HL-60 (cell line): Measurements from ENCODE around the gene ANKRD28.

Experiments
- DNase-seq, 2 experiments: peaks; one replicate each; pipeline ENCODE4 v3.0.0-alpha.2; 2010 to 2020; ENCODE audit warnings: low read depth in 1 of 2, low spot score in 1 of 2
- H3K27ac ChIP-seq: fragments of 250-450 bp; sonication (Bioruptor Pico); replicated peaks from 2 replicates; pipeline ENCODE4 v1.5.1; 2020; ENCODE audit warnings: mild to moderate bottlenecking, moderate library complexity
- H3K27me3 ChIP-seq: fragments of 250-450 bp; sonication (Bioruptor Pico); 2 replicates; pipeline ENCODE4 v1.5.1; 2021; ENCODE audit warnings: mild to moderate bottlenecking, moderate library complexity; ENCODE audit not compliant: insufficient read depth, poor library complexity, severe bottlenecking
- H3K4me3 ChIP-seq: replicated peaks from 2 replicates; pipeline ENCODE4 v1.5.1; 2011; ENCODE audit warnings: mild to moderate bottlenecking, control low read depth, low read length; ENCODE audit not compliant: insufficient read depth
- CTCF ChIP-seq: IDR thresholded peaks from one replicate; pipeline ENCODE4 v1.5.1; 2011; ENCODE audit warnings: low read length, control low read depth, inconsistent platforms; ENCODE audit not compliant: insufficient read depth
- GABPA ChIP-seq: IDR thresholded peaks from 2 replicates; pipeline ENCODE4 v1.6.1; 2012; ENCODE audit warnings: low read depth
- POLR2AphosphoS5 ChIP-seq: IDR thresholded peaks from 2 replicates; pipeline ENCODE4 v1.6.1; 2012; ENCODE audit warnings: low read depth
- REST ChIP-seq: IDR thresholded peaks from 2 replicates; pipeline ENCODE4 v1.6.1; 2012; ENCODE audit warnings: low read depth; ENCODE audit not compliant: insufficient replicate concordance
- SPI1 ChIP-seq: IDR thresholded peaks from 2 replicates; pipeline ENCODE4 v1.6.1; 2012; ENCODE audit warnings: low read depth, mild to moderate bottlenecking, borderline replicate concordance

The ANKRD28 gene

GRCh38 chr3:15769256-15769915 is 28.4 kb downstream of the ANKRD28 start:
- TF ChIP-seq SPI1 (peak; percentile 93), POLR2AphosphoS5 (no peak)
- Histone ChIP-seq H3K27me3 (no peaks in the 10 kb centered on the region), H3K27ac (no peak overlapping the region), H3K4me3 (no peak overlapping the region)
- no peak for DNase-seq

GRCh38 chr3:15768421-15769255 is 29.1 kb downstream of the ANKRD28 start:
- no peak overlapping the region; the same call in 1 of the 2 replicates for H3K27ac ChIP-seq
- TF ChIP-seq GABPA (no peak), POLR2AphosphoS5 (no peak), SPI1 (no peak)
- H3K27me3 ChIP-seq: no peaks in the 10 kb centered on the region
- peak; percentile 20 to 61 for DNase-seq
- no peak overlapping the region for H3K4me3 ChIP-seq

GRCh38 chr3:15766406-15766805 is 31.4 kb downstream of the ANKRD28 start:
- no peak for TF ChIP-seq CTCF
- no peaks in the 10 kb centered on the region for H3K27me3 ChIP-seq
- DNase-seq: no peak
- no peak overlapping the region for H3K27ac ChIP-seq
- no peak overlapping the region for H3K4me3 ChIP-seq

- H3K27ac ChIP-seq: no peak overlapping the region
- TF ChIP-seq CTCF (no peak), POLR2AphosphoS5 (no peak), GABPA (no peak), SPI1 (no peak), REST (no peak)
- H3K4me3 ChIP-seq: no peak overlapping the region
- no peaks in the 10 kb centered on the region for H3K27me3 ChIP-seq
- no peak for DNase-seq
These were observed 39.5 kb downstream of the ANKRD28 start for GRCh38 chr3:15758295-15758694.

- DNase-seq: no peak
- Histone ChIP-seq H3K4me3 (no peak overlapping the region), H3K27me3 (no peaks in the 10 kb centered on the region), H3K27ac (no peak overlapping the region)
- no peak for TF ChIP-seq SPI1
- no peak for TF ChIP-seq CTCF
- no peak for TF ChIP-seq GABPA
- no peak for TF ChIP-seq REST
- no peak for TF ChIP-seq POLR2AphosphoS5
These were observed 40.0 kb downstream of the ANKRD28 start for GRCh38 chr3:15757824-15758223.
